SW 1271 (cell line): ENCODE data around the gene PAPPA2.

ENCODE experiments used
- DNase-seq, 2 experiments: peaks; one replicate each; lab custom pipeline; 2025; lab: John Stamatoyannopoulos, UW

PAPPA2 gene

DNA sequence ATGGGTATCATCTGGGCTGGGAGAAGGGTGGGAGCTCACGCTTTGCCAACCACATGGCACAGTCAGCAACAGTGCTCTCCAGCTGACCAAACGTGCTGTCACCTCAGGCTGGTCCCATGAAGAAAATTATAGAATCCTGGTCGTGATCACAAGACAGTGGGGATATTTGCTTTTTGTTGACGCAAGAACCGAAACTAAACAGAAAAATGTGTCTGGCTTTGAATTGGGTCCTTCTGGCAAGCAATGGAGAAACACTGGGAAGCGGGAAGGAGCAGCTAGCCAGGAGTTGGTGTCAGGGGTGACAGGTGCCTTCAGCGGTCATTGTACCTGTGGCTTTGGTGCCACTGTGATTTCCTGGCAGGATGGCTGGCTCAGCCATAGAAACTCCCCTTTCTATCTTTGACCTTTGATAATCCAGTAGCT, 304.8 kb downstream of the PAPPA2 start:
- no peak for DNase-seq

DNA sequence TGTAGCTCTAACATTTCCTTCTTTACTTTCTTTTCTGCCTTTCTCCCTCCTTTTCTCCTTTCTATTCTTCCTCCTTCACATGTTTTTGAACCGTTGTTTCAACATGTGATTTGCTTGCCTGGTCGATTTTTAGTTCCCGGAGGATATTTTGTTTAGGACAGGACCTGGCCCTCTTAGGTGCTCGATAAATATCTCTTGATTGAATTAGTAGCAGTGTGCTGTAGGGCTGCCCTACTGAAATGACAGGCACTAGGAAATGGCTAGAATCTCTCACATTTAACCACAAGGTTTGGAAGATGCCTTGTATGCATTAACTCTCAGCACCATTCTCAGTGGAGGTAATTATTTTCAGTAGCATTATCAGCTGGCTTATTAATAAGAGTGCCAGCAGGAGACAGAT, 305.6 kb downstream of the PAPPA2 start:
- no peak for DNase-seq

DNA sequence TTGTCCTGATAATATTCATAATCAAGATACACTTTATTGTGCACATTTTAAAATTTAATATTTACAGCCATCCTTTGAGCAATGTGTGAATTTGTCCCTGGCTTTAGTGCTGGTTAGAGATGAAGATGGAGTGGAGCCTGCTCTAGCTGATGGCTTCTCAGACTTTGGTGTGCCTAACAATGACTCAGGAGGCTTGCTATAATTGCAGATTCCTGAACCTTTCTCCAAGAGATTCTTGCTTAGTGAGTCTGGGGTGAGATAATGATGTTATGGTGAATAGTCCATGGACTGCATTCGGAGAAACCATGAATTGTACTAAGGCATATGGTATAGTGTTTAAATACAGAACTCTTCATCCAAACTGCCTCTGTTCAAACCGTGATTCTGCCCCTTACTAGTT, 307.1 kb downstream of the PAPPA2 start:
- no peak for DNase-seq

DNA sequence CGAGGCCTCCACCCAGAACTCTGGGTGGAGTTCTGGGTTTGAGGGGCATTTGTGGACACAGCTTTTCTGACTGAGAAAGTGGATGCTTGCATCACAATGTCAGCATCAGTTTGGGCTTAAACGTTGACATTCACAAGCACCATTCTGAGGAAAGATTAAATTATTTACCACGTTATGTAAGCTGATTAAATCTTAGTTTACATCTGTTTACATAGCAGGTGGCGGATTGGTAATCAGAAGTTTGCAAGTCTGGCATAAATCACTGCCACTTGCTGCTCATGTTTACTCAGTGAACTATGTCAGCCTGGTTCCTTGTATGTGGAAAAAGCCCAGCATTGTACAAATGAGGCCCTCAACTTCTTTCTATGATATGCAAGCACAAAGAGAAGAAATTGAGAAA, 310.1 kb downstream of the PAPPA2 start:
- no peak for DNase-seq

DNA sequence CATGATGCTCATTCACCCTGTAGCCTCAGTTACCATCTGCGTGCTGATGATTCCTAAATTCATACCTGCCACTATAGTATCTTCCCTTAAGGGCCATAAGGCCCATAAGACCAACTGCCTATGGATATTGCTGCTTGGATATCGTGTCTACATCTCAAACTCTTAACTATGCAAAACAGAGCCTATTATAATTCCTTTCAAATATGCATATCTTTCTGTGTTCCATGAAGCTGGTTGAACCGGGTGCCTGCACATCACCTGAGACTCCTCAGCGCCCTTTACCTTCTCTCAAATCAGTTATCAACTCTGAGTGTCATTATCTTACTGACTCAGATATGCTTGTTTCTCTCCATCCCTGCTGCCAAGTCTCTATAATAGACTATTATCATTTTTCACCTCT, 311.2 kb downstream of the PAPPA2 start:
- no peak for DNase-seq

DNA sequence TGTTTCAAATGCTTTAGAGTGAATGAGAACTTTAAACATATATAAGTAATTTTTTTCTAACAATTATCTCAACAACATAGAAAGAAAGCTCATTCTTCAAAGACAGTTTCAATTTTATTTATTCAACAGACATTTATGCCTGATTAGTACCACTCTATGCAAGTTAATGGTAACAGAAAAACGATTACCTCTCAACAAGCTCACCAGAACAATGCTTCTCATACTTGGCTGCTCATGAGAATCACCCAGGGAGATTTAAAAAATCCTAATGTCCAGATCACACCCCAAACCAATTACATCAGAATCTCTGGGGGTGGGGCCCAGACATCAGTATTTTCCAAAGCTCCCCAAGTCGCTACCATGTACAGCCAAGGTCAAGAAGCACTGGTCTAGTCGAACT, 312.4 kb downstream of the PAPPA2 start:
- DNase-seq = no peak

DNA sequence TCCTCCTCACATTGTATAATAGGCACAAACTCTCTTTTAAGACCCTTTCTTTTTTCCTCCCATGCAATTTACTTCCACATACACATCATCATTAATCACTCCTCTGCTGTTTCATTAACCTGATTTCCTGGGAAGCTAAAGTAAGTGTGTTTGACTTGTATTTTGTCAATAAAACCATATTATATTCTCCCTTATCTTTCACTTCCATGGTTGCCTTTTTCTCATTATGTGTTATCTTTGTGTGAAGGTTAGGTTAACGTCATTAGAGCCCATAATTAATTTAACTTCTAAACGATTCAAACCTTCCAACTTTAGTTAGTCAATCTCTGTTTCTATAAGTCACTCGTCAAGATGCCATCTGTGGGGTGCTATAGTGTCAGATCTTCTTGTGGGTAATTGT, 313.0 kb downstream of the PAPPA2 start:
- no peak for DNase-seq

DNA sequence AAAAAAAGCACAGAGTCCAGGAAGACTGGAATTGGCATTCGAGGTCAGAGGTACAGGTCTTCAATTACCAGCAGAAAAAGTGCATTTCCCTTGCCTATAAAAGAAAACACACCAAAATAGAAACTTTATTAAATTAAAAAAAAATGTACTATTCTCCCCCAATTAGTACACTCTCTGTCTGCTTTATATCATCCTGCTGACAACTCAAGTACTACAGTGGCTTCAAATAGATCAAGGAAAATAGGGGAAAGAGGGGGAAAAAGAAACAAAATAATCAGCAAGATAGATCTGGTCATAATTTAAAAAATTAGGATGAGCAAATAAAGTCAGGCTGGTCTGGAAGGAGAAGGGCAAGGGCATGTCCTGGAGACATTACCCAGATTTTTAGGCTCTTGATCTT, 315.1 kb downstream of the PAPPA2 start:
- no peak for DNase-seq

DNA sequence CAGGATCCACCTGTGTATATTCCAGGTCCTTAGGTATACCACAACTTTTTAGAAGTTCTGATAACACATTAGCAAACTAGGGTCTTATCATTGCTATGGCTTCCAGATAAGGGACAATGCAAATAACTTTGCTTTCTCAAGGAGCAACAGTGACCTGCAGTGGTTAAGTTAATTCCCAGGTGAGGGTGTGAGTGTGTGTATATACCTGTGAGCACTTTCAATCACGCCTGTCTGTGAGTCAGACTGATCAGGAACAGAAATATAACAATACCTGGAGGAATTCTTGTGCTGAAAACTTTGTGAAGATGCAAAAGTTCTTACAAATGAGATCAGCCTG, 317.0 kb downstream of the PAPPA2 start:
- no peak for DNase-seq

DNA sequence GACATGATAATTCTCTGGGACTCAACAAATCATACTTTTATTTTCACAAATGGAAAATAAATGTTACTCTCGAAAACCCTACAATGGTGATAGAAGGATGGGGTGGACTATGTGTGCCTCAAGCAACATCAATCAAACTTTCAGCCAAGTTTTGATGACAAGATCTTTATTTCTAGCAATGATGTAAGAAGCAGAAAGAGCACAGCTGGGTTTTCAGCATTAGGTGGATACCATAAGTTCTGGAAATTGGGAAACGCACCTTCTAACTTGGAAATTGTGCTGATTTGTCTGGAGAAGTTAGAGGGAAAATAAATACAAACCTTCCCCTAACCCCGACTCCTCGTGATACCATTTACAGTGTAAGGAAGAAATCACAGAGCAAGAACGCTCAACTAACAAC, 320.3 kb downstream of the PAPPA2 start:
- DNase-seq = no peak

DNA sequence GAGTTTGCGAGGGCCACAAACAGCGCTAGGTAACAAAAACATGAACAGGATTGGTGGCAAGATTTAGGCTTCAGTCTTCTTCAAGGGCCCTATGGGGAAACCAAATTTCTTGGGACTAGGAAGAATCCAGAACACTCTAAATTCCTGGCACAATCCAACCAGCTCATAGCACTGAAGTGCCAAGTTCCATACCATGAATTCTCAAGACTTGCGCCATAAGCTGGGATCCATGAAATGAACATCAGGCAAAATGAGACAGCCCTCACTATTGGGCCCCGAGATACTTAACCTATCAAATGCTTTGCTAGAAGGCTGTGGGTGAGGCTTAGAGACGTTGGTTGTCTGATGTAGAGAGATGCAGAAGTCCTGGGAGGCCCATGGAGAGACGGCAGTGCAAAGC, 322.1 kb downstream of the PAPPA2 start:
- no peak for DNase-seq

DNA sequence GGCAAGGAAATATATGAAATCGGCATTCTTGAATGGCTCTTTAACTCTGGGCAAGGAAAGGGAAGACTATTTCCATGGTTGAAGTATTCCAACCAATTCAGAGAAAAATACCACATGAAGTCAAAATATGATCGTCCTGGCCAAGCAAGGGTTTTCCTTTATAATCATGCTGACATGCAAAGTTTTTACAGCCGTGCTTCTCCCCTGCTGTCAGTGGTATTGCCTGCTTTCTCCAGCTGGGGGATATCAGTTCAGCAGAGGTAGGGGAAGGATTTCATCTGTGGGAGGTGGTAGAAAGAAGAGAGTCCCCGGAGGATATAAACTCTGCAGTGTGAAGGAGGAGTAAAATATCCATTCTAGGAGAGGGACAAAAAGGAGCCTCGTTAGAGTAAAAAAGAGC, 322.8 kb downstream of the PAPPA2 start:
- no peak for DNase-seq

DNA sequence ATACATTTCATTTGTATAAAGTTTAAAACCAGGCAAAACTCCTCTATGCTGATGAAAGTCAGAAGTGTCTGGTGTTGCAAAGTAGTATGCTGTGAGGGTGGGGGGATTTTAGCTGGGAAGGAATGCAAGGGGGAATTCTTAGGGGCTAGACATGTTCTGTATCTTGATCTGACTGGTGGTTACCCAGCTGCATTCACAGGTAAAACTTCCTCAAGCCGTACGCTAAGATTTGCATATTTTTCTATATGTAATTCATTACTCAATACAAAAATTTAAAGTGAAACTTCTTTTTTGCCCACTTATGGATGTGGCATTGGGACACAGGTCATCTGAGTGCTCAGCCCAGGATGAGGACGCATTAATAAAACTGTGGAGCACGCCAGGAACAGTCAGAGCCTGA, 323.3 kb downstream of the PAPPA2 start:
- DNase-seq = no peak

DNA sequence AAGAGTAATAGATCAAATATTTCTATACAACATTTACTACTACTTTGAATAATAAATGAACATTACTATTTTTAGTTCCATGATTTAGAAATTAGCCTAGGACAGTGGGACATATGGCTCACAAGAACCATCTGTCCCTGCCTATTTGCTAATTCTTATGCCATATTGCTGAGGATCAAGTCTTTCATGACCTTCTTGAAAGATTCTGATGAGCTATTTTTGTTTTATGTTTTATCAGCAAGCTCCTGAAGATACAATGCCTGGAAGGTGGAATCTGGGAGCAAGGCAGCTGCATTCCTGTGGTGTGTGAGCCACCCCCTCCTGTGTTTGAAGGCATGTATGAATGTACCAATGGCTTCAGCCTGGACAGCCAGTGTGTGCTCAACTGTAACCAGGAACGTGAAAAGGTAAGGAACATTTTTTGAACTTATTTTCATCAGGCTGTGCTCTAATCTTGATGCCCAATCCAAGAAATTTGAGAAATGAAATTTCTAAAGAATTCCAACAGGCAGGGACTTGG, 326.7 kb downstream of the PAPPA2 start:
- DNase-seq = no peak

DNA sequence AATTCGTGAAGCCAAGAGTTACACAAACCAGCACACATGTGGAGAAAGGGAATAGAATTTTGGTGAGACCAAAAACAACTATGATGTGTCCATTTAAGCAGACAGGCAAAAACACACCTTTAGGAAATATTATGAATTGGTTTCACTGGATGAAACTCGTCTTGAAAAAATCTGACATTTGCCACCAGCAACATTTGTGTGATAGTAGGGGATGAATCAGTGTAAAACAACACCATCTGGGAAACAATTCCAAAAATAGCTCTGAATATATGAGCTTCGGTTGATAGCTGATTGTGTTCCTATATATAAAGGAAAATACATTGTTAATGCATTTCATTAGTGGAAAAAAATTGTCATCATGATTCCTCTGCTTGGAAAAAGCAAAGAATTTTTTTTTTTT, 327.8 kb downstream of the PAPPA2 start:
- DNase-seq = no peak

DNA sequence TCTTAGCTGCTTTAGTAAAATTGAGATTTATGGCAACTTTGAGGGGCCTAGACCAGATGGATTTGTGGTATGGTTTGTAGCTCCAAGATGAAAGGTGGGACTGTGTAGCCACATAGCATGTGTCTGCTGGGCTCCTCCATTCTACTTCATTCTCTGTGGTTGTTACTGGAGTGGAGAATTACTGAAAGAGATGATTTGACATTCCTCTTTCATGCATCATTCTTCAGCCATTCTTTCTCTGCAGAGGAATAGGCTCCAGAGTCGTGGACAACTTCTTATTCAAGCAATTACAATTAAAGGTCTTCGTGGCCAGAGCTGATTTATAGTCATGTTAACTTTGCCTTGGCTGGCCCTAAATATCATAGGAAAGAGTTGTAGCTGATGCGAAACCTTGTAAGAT, 328.9 kb downstream of the PAPPA2 start:
- no peak for DNase-seq

DNA sequence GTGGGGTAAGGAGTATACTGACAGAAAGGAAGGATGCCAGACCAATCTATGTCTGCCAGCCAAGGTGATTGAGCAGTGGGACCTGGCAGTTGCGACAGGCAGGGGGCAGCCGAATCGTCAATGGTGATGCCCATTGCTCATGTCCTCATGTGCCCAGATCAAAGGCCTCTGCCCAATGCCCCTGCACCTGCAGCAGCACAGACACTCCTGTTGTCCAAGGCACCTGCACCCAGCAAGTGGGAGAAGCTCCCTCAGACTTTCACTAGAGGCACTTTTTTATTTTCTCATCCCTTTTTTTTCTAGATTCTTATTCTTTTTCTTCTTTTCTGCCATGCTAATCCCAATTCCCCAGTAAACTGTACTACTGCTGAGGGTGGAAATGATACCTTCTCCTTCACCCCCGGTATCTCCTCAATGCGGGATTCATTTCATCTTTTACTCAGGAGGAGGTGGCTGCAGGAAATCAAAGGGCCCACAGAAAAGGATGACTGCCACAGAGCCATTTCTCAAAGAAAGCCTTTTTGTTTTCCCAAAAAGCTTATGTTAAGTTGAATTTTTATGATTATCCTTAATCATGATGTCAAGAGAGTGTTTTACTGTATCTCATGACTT, 332.0 kb downstream of the PAPPA2 start:
- no peak for DNase-seq

DNA sequence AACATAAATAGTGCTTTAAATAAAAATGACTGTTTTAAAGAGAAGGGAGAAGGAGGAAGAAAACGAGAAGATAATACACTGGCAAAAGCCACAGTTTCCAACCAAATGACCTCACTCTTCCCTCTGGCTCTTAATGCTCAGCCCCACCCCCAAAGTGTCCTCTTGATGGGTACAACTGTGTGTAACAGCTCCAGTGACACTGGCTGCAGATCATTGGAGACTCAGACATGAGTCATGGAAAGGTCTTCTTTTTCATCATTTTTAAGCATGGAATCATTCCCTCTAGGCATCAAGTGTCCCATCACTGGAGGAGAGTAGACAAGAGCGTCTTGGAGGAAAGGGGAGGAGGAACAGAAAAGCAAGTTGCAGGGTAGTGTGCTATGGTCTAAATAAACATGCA, 333.0 kb downstream of the PAPPA2 start:
- no peak for DNase-seq

DNA sequence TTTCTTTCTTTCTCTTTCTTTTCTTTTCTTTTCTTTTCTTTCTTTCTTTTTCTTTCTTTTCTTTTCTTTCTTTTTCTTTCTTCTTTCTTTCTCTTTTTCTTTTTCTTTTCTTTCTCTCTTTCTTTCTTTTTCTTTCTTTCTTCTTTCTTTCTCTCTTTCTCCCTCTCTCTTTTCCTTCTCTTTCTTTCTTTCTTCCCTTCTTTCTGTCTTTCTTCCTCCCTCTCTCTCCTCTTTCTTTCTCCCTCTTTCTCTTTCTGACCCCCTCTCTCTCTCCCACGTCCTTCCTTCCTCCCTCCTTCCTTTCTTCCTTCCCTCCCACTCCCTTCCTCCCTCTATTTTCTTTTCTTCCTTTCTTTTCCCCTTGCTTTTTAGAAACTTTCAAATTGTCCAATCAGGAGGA, 333.6 kb downstream of the PAPPA2 start:
- no peak for DNase-seq

DNA sequence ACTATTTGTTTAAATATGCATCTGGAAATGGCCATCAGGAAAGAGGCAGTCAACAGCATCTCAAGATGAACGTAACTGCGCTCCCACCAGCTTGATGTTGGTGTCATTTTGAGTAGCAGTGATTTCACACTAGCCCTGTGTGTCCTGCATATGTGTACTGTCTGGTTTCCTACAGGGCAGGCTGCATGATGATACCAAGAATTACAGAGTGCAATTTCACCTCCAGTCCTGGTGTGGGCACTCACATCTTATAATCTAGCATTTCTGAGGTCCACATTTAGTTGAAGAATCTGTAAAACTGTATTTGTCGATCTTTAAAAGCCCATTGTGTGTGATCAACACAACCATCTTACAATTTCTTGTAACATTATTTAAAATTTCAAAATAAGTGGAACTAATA, 336.4 kb downstream of the PAPPA2 start:
- no peak for DNase-seq

DNA sequence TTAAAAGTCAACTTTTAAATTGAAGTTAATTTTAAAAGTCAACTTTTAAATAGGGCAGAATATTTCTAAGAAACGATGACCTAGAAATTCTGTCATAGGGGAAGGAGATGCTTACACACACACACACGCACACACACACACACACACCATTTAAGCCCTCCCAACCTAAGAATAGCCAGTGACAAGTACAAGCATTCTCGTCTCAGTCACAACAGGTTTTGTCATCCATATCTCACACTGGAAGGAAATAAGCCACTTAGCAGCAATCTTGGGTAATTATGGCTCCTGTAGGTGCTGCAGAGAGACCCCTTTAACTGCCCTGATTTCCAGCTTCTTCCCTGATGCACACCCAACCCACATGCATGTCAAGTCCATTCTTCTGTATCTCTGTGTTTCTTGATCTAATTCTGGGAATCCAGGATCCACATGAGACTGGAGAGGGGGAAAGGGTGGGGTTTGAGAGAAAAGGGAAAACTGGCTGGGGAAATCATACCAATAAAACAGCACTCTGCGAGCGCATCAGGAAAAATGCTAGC, 338.1 kb downstream of the PAPPA2 start:
- DNase-seq = no peak

DNA sequence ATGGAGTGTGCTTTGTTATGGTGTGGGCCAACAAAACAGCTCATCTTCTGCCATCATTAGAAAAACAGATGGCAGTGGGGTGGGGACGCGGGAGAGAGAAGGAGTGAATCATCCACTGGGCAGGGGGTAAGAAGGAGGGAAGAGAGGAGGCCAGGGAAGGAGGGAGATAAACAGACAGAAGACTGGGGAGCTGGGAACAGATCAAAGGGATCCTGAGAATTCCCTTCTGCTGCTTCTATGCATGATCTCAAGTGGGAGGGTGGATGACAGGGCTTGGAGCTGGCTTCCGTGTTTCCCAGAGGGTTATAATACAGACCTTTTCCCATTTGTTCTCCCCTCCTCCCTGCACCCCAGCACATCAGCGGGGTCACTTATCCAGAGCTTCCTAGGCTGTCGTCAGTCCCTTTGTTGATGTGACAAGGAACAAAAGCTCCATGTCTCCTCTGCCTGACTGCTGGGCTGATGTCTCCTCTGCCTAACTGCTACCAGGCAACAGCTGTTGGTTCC, 338.6 kb downstream of the PAPPA2 start:
- no peak for DNase-seq

DNA sequence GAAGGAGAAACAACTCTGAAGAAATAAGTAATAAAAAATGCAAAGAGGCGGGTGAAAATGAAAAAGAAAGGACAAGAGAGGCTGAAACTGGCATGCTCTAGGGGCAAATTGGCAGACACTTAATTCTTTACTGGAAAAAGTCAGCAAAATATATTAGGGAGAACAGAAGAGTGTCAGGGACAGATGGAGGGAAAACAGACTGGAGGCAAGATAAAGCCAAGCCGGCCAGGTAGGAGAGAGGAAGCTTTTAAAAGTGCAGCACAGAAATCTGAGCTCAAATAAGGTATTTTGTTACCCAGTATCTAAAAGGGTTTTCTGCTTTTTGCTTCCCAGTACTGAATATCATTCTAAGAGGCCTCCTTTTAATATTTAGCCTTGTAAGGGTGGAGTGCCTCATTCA, 339.3 kb downstream of the PAPPA2 start:
- DNase-seq = no peak

DNA sequence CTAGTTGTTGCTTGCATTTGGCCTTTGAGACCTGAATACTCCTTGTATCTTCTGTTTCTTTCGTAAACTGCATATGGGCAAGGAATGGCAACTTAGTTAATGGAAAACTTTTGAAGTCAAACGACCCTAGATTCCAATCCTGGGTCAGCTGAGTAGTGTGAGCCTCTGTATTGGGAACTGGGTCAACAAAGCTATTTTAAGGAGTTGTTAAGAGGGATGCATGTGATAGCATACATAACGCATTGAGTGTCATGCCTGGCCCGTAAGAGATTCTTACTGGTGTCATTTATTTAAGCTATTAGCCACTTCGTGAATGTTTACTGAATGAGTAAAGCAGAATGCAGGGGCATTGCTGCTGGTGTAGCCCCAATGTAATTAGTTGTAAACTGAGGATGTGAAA, 340.1 kb downstream of the PAPPA2 start:
- DNase-seq = no peak
